DOHH2 (cell line): Measurements from ENCODE around the gene CPN1.
A peak's percentile ranks its signal among the peaks of the same experiment; 100 is the strongest.

Experiments used
- H3F3A ChIP-seq: fragments of 200-600 bp; sonication (generic), shearing (Covaris generic); 2 replicates; pipeline ENCODE4 v1.6.0; 2016; ENCODE audit warnings: antibody characterized with exemption, mild to moderate bottlenecking; ENCODE audit not compliant: control insufficient read depth, insufficient read depth
- H3K27ac ChIP-seq: fragments of 200-600 bp; sonication (generic); 2 replicates; pipeline ENCODE4 v1.5.1; 2014; ENCODE audit warnings: low read depth, mild to moderate bottlenecking, low read length, moderate library complexity
- H3K27me3 ChIP-seq: fragments of 200-600 bp; sonication (generic); 2 replicates; pipeline ENCODE4 v1.6.1; 2014; ENCODE audit warnings: mild to moderate bottlenecking, low read length, mixed read lengths; ENCODE audit not compliant: control insufficient read depth
- H3K36me3 ChIP-seq: fragments of 200-600 bp; sonication (generic); 2 replicates; pipeline ENCODE4 v1.6.1; 2014; ENCODE audit warnings: mild to moderate bottlenecking, low read length, moderate library complexity, mixed read lengths; ENCODE audit not compliant: control insufficient read depth
- H3K4me1 ChIP-seq: fragments of 200-600 bp; sonication (generic); 2 replicates; pipeline ENCODE4 v1.6.1; 2014; ENCODE audit warnings: mild to moderate bottlenecking, low read length, mixed read lengths; ENCODE audit not compliant: control insufficient read depth
- H3K4me2 ChIP-seq: fragments of 200-600 bp; sonication (generic); 2 replicates; pipeline ENCODE4 v1.6.0; 2014; ENCODE audit warnings: mild to moderate bottlenecking, low read length, moderate library complexity
- H3K4me3 ChIP-seq: fragments of 200-600 bp; sonication (generic); 2 replicates; pipeline ENCODE4 v1.5.1; 2014; ENCODE audit warnings: mild to moderate bottlenecking, low read length, mixed read lengths
- H3K79me2 ChIP-seq: fragments of 200-600 bp; sonication (generic); 2 replicates; pipeline ENCODE4 v1.6.1; 2014; ENCODE audit warnings: mild to moderate bottlenecking, low read length, mixed read lengths; ENCODE audit not compliant: control insufficient read depth
- H3K9me2 ChIP-seq: fragments of 200-600 bp; sonication (generic); replicated peaks from 2 replicates; pipeline ENCODE4 v1.6.1; 2014; ENCODE audit warnings: mild to moderate bottlenecking, low read length, mixed read lengths; ENCODE audit not compliant: control insufficient read depth
- H3K9me3 ChIP-seq: fragments of 200-600 bp; sonication (generic); 2 replicates; pipeline ENCODE4 v1.6.1; 2014; ENCODE audit warnings: antibody characterized with exemption, low read length, mixed read lengths; ENCODE audit not compliant: control insufficient read depth, insufficient read depth
- H4K20me1 ChIP-seq: fragments of 200-600 bp; sonication (generic); 2 replicates; pipeline ENCODE4 v1.6.0; 2014; ENCODE audit warnings: low read depth, mild to moderate bottlenecking, antibody characterized with exemption, low read length, moderate library complexity; ENCODE audit not compliant: control insufficient read depth, insufficient read depth
- EZH2phosphoT487 ChIP-seq: fragments of 200-600 bp; sonication (generic); IDR thresholded peaks from 2 replicates; pipeline ENCODE4 v1.6.1; 2017; ENCODE audit warnings: borderline replicate concordance, mild to moderate bottlenecking, antibody characterized with exemption, low read length, moderate library complexity, mixed read lengths
- TF ChIP-seq, protein P1 (sequence below): fragments of 200-600 bp; sonication (generic); IDR thresholded peaks from one replicate; pipeline ENCODE4 v1.5.1; 2014; ENCODE audit warnings: antibody characterized with exemption, mild to moderate bottlenecking, low read depth, low read length; ENCODE audit not compliant: poor library complexity, severe bottlenecking

CPN1 gene

GRCh38 chr10:100046021-100046486 is 35.6 kb downstream of the CPN1 start:
- Histone ChIP-seq H3K4me2 (peak overlapping the region; percentile 57), H4K20me1 (no peaks in the 10 kb centered on the region), H3K4me1 (peaks cover 53% of the 10 kb centered on the region), H3F3A (no peaks in the 10 kb centered on the region; the same call in 1 of the 2 replicates), H3K9me2 (no peaks in the 10 kb centered on the region), H3K27ac (no peak overlapping the region), H3K27me3 (no peaks in the 10 kb centered on the region), H3K36me3 (no peaks in the 10 kb centered on the region), H3K4me3 (peak overlapping the region; percentile 27), H3K79me2 (no peaks in the 10 kb centered on the region), H3K9me3 (no peaks in the 10 kb centered on the region)
- TF ChIP-seq EZH2phosphoT487: no peak
- TF ChIP-seq, protein P1, sequence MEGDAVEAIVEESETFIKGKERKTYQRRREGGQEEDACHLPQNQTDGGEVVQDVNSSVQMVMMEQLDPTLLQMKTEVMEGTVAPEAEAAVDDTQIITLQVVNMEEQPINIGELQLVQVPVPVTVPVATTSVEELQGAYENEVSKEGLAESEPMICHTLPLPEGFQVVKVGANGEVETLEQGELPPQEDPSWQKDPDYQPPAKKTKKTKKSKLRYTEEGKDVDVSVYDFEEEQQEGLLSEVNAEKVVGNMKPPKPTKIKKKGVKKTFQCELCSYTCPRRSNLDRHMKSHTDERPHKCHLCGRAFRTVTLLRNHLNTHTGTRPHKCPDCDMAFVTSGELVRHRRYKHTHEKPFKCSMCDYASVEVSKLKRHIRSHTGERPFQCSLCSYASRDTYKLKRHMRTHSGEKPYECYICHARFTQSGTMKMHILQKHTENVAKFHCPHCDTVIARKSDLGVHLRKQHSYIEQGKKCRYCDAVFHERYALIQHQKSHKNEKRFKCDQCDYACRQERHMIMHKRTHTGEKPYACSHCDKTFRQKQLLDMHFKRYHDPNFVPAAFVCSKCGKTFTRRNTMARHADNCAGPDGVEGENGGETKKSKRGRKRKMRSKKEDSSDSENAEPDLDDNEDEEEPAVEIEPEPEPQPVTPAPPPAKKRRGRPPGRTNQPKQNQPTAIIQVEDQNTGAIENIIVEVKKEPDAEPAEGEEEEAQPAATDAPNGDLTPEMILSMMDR: peak; percentile 97

DNA sequence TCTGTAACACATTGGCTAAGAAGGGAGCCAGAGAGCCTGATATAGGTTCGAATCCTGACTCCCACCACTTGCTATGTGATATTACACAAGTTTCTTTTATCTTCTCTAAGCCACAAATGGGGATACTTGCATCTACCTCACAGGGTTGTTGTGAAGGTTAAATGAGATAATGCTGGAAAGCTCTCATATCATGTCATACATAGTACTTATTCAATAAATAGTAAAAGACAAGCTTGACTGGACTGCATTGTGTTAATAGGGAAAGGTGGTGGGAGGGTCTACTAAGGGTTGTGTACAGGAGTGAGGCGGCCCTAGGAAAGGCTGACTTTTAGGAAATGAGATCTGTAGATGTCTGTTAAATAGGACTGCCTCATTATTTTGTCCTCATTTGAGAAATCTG is 36.1 kb downstream of the CPN1 start:
- Histone ChIP-seq H3K36me3 (no peaks in the 10 kb centered on the region), H3K79me2 (no peaks in the 10 kb centered on the region), H4K20me1 (no peaks in the 10 kb centered on the region), H3F3A (no peaks in the 10 kb centered on the region; the same call in 1 of the 2 replicates), H3K4me1 (peaks cover 55% of the 10 kb centered on the region), H3K27me3 (no peaks in the 10 kb centered on the region), H3K9me3 (no peaks in the 10 kb centered on the region), H3K9me2 (no peaks in the 10 kb centered on the region), H3K27ac (no peak overlapping the region), H3K4me3 (peak overlapping the region; percentile 27), H3K4me2 (peak overlapping the region; percentile 57)
- TF ChIP-seq, protein P1: no peak
- no peak for TF ChIP-seq EZH2phosphoT487

DNA sequence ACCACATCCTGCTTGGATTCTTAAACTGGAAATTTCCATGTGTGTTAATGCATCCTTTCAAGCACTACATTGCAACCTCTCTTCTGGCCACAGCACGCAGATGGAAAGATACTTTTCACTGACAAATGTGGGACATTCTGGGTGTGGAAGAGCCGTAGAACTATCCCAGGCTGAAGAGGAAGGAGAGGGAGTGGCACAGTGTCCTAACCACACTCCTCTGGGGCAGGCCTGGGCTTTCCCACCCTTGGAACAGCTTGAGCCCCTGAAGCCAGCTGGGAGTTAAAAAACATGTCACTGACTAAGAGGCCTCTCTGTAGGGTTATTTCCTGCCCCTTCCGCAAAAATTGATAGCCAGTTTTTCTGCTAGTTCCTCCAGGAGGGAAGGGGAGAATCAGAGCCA is 37.9 kb downstream of the CPN1 start:
- TF ChIP-seq EZH2phosphoT487: no peak
- TF ChIP-seq, protein P1: no peak
- Histone ChIP-seq H3K9me3 (no peaks in the 10 kb centered on the region), H3F3A (no peaks in the 10 kb centered on the region; the same call in 1 of the 2 replicates)

DNA sequence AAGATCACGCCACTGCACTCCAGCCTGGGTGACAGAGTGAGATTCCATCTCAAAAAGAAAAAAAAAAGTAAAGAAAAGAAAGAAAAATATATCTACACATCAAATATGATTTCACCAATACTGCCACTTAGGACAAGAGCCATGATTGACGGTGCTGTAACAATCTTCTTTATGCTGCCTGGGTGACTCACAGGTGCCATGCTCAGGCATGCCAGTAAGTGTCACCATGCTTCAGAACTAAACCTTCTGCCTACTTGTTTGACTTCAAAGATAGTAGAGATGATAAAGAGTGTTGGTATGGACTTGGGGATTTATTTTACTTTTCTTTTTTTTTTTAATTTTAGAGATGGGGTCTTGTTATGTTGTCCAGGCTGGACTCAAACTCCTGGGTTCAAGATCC is 38.3 kb downstream of the CPN1 start:
- no peak overlapping the region for H3K27ac ChIP-seq
- no peaks in the 10 kb centered on the region for H3K9me2 ChIP-seq
- peaks cover 54% of the 10 kb centered on the region for H3K4me1 ChIP-seq
- no peak for TF ChIP-seq EZH2phosphoT487
- TF ChIP-seq, protein P1: no peak
- H4K20me1 ChIP-seq: no peaks in the 10 kb centered on the region
- no peaks in the 10 kb centered on the region for H3K9me3 ChIP-seq
- no peaks in the 10 kb centered on the region for H3K27me3 ChIP-seq
- no peaks in the 10 kb centered on the region; the same call in 1 of the 2 replicates for H3F3A ChIP-seq
- H3K79me2 ChIP-seq: no peaks in the 10 kb centered on the region
- H3K36me3 ChIP-seq: no peaks in the 10 kb centered on the region
- no peak overlapping the region for H3K4me3 ChIP-seq
- H3K4me2 ChIP-seq: no peak overlapping the region

More for the DNA sequence above, 37.9 kb downstream of the CPN1 start:
- H3K4me1 ChIP-seq: peaks cover 49% of the 10 kb centered on the region
- no peaks in the 10 kb centered on the region for H3K27me3 ChIP-seq
- H4K20me1 ChIP-seq: no peaks in the 10 kb centered on the region
- H3K79me2 ChIP-seq: no peaks in the 10 kb centered on the region
- no peak overlapping the region for H3K4me3 ChIP-seq
- 0 out of 2 replicates have a peak overlapping the region, but pooled peaks have one; percentile 4 for H3K4me2 ChIP-seq
- H3K36me3 ChIP-seq: no peaks in the 10 kb centered on the region
- no peak overlapping the region for H3K27ac ChIP-seq
- H3K9me2 ChIP-seq: no peaks in the 10 kb centered on the region
